ENCODE measurements around the gene PNMA6E. TPM values are rescaled to one million over a fixed set of nuclear protein-coding genes. Genes with fewer than 3 reads are reported as not detected.

The PNMA6E gene
- polyA plus RNA-seq, 1 donor from 2014 or later: not detected

GRCh38 chrX:153381684-153382532 lies 19.2 kb downstream of the PNMA6E start:
- Histone ChIP-seq H3K27ac (ENCODE audit: low read length) (peak overlapping the region; percentile 65), H3F3A (ENCODE audit: insufficient read depth, low read length, poor library complexity, severe bottlenecking) (no peaks in the 10 kb centered on the region), H3K4me2 (ENCODE audit: low read length) (no peak overlapping the region), H3K9me3 (ENCODE audit: low read length) (no peaks in the 10 kb centered on the region), H3K79me2 (replicated peaks; ENCODE audit: insufficient read depth, low read length) (no peaks in the 10 kb centered on the region), H3K9ac (ENCODE audit: low read length) (peak overlapping the region; percentile 44), H3K27me3 (ENCODE audit: insufficient read depth, low read depth, low read length) (no peaks in the 10 kb centered on the region), H3K36me3 (ENCODE audit: insufficient read depth, low read length) (no peaks in the 10 kb centered on the region), H3K4me3 (ENCODE audit: low read length) (no peak overlapping the region), H4K20me1 (ENCODE audit: insufficient read depth) (no peaks in the 10 kb centered on the region), H3K9me2 (ENCODE audit: insufficient read depth, low read length) (no peaks in the 10 kb centered on the region), H2AFZ (ENCODE audit: low read depth, low read length) (no peak overlapping the region)
- TF ChIP-seq CTCF (IDR thresholded peaks at IDR 0.05; ENCODE audit: poor library complexity, severe bottlenecking) (peak; percentile 53), EZH2 (IDR thresholded peaks at IDR 0.05; ENCODE audit: borderline replicate concordance, insufficient read depth, low read length, poor library complexity, severe bottlenecking) (no peak), RAD21 (conservative IDR thresholded peaks at IDR 0.05) (peak; percentile 61), POLR2AphosphoS5 (IDR thresholded peaks at IDR 0.05) (no peak), SMC3 (conservative IDR thresholded peaks at IDR 0.05; ENCODE audit: poor library complexity) (peak; percentile 48), REST (IDR thresholded peaks at IDR 0.05; ENCODE audit: borderline replicate concordance) (no peak), TAF1 (IDR thresholded peaks at IDR 0.05; ENCODE audit: low read depth) (no peak), MXI1 (conservative IDR thresholded peaks at IDR 0.05; ENCODE audit: poor library complexity, severe bottlenecking) (peak; percentile 6), EP300 (conservative IDR thresholded peaks at IDR 0.05; ENCODE audit: poor library complexity, severe bottlenecking) (peak; percentile 25)

GRCh38 chrX:153380691-153381090 lies 20.5 kb downstream of the PNMA6E start:
- Histone ChIP-seq H3K9me2 (ENCODE audit: insufficient read depth, low read length) (no peaks in the 10 kb centered on the region), H4K20me1 (ENCODE audit: insufficient read depth) (no peaks in the 10 kb centered on the region), H3K27ac (ENCODE audit: low read length) (peak overlapping the region; percentile 37), H3K4me3 (ENCODE audit: low read length) (no peak overlapping the region), H3K27me3 (ENCODE audit: insufficient read depth, low read depth, low read length) (no peaks in the 10 kb centered on the region), H3K9me3 (ENCODE audit: low read length) (no peaks in the 10 kb centered on the region), H3K36me3 (ENCODE audit: insufficient read depth, low read length) (no peaks in the 10 kb centered on the region), H2AFZ (ENCODE audit: low read depth, low read length) (no peak overlapping the region), H3F3A (ENCODE audit: insufficient read depth, low read length, poor library complexity, severe bottlenecking) (no peaks in the 10 kb centered on the region), H3K4me2 (ENCODE audit: low read length) (no peak overlapping the region), H3K79me2 (replicated peaks; ENCODE audit: insufficient read depth, low read length) (no peaks in the 10 kb centered on the region), H3K9ac (ENCODE audit: low read length) (no peak overlapping the region)
- no peak for TF ChIP-seq EP300 (conservative IDR thresholded peaks at IDR 0.05; ENCODE audit: poor library complexity, severe bottlenecking)
- no peak for TF ChIP-seq POLR2AphosphoS5 (IDR thresholded peaks at IDR 0.05)
- no peak for TF ChIP-seq CTCF (IDR thresholded peaks at IDR 0.05; ENCODE audit: poor library complexity, severe bottlenecking)
- no peak for TF ChIP-seq RAD21 (conservative IDR thresholded peaks at IDR 0.05)
- no peak for TF ChIP-seq SMC3 (conservative IDR thresholded peaks at IDR 0.05; ENCODE audit: poor library complexity)
- no peak for TF ChIP-seq MXI1 (conservative IDR thresholded peaks at IDR 0.05; ENCODE audit: poor library complexity, severe bottlenecking)
- TF ChIP-seq EZH2 (IDR thresholded peaks at IDR 0.05; ENCODE audit: borderline replicate concordance, insufficient read depth, low read length, poor library complexity, severe bottlenecking): no peak
- TF ChIP-seq TAF1 (IDR thresholded peaks at IDR 0.05; ENCODE audit: low read depth): no peak
- TF ChIP-seq REST (IDR thresholded peaks at IDR 0.05; ENCODE audit: borderline replicate concordance): no peak
